ENCODE measurements around the gene F2RL1. TPM values are rescaled to one million over a fixed set of nuclear protein-coding genes. Genes with fewer than 3 reads are reported as not detected.
A peak's percentile ranks its signal among the peaks of the same experiment; 100 is the strongest.

The F2RL1 gene
- total RNA-seq, 1 experiment from 2014 or later, result 23.0 TPM

- H3K9me3 Mint-ChIP-seq, result peaks cover 16 to 21% of the 10 kb centered on the region in 2 experiments
- peaks cover 13% of the 10 kb centered on the region for H3K4me1 ChIP-seq (ENCODE audit: insufficient read depth, low read length)
- no peak overlapping the region for H3K23ac ChIP-seq (ENCODE audit: insufficient read length, low read depth, low read length)
- H3K9me3 ChIP-seq (ENCODE audit: control insufficient read depth, low read depth, low read length), result no peaks in the 10 kb centered on the region
- no peak overlapping the region for H2AK5ac ChIP-seq (ENCODE audit: insufficient read length, low read length)
- WGBS (ENCODE audit: extremely low coverage, insufficient read length, low lambda C conversion rate), result no CpG with 5 or more reads among the region's 6 CpGs
- H3K27me3 ChIP-seq (ENCODE audit: insufficient read depth, low read length), result no peaks in the 10 kb centered on the region
- no peak overlapping the region for H2BK20ac ChIP-seq (ENCODE audit: low read depth, low read length, poor library complexity, severe bottlenecking)
- H4K8ac ChIP-seq (replicated peaks; ENCODE audit: insufficient read length, low read depth, low read length), result no peak overlapping the region
- H3K27ac Mint-ChIP-seq, result peak overlapping the region in 1 of 3 experiments; percentile 44; a peak in 1 of 7 replicates
- no peak overlapping the region for H2BK12ac ChIP-seq (ENCODE audit: insufficient read length, low read depth, low read length)
- DNase-seq, result no peak
- H2BK15ac ChIP-seq (ENCODE audit: low read depth, low read length), result no peak overlapping the region
- no peak overlapping the region for H2AFZ ChIP-seq (ENCODE audit: low read length)
- no peak overlapping the region for H3K14ac ChIP-seq (ENCODE audit: insufficient read depth, low read length)
- H3K79me2 ChIP-seq (ENCODE audit: insufficient read depth, low read length), result no peaks in the 10 kb centered on the region
- H4K5ac ChIP-seq (ENCODE audit: insufficient read length, low read depth, low read length), result no peak overlapping the region
- H3T11ph ChIP-seq (ENCODE audit: low read length), result no peak overlapping the region
- H3K4me2 ChIP-seq (ENCODE audit: insufficient read depth, insufficient read length, low read length), result no peak overlapping the region
- TF ChIP-seq CTCF (conservative IDR thresholded peaks at IDR 0.05), result no peak
- peaks cover 11 to 16% (median 12%) of the 10 kb centered on the region in 3 experiments for H3K36me3 Mint-ChIP-seq (ENCODE audit: insufficient read depth in 1 of 3, low read depth in 3 of 3)
- no peaks in the 10 kb centered on the region for H3K79me1 ChIP-seq (ENCODE audit: insufficient read depth, low read depth, low read length, poor library complexity, severe bottlenecking)
- H2BK5ac ChIP-seq (ENCODE audit: insufficient read length, low read length), result no peak overlapping the region
- no peak overlapping the region for H3K9ac ChIP-seq (ENCODE audit: extremely low read depth, insufficient read length, low read length)
- no peaks in the 10 kb centered on the region for H3K23me2 ChIP-seq (ENCODE audit: insufficient read length, low read depth, low read length, poor library complexity, severe bottlenecking)
- no peaks in the 10 kb centered on the region; the same call in none of the 2 replicates for H3K27me3 Mint-ChIP-seq (ENCODE audit: low read depth)
- no peak overlapping the region for H3K4ac ChIP-seq (ENCODE audit: low read depth, low read length)
- peaks cover 36 to 48% of the 10 kb centered on the region in 2 experiments for H3K4me1 Mint-ChIP-seq
- H4K20me1 ChIP-seq (ENCODE audit: control insufficient read depth, insufficient read depth, insufficient read length), result no peaks in the 10 kb centered on the region
- H4K91ac ChIP-seq (ENCODE audit: insufficient read length, low read depth, low read length), result no peak overlapping the region
- no peak overlapping the region for H3K27ac ChIP-seq (ENCODE audit: insufficient read length, low read depth, low read length)
- no peak overlapping the region for H3K18ac ChIP-seq (ENCODE audit: insufficient read length, low read depth, low read length)
- H3K4me3 Mint-ChIP-seq, result no peak overlapping the region
- no peak overlapping the region for H3K56ac ChIP-seq (ENCODE audit: insufficient read length, low read depth, low read length)
- H2BK120ac ChIP-seq (ENCODE audit: low read depth, low read length, poor library complexity, severe bottlenecking), result no peak overlapping the region
Measured at GRCh38 chr5:76810236-76810635, 8.6 kb upstream of the F2RL1 start.
